ENCODE measurements around the gene ABHD17C.

Gene ABHD17C

DNA sequence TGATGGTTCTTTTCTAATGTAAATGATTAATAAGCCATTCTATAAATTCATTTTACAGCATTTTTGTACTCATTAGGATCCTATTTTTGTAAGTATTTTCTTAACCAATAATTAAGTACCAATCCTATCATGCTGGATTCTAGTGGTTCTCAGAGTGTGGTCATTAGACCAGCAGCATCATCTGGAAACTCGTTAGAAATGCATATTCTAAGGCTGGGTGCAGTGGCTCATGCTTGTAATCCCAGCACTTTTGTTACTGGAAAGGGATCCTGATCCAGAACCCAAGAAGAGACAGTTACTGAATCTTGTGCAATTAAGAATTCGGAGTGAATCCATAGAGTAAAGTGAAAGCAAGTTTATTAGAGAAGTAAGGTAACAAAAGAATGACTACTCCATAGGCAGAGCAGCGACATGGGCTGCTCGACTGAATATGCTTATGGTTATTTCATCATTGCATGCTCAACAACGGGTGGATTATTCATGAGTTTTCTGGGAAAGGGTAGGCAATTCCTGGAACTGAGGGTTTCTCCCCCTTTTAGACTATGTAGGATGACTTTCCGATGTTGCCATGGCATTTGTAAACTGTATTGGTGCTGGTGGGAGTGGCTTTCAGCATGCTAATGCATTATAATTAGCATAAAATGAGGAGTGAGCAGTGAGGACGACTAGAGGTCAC lies 74.2 kb downstream of the ABHD17C start:
- no peak for DNase-seq

GRCh38 chr15:80769829-80770705 lies 75.0 kb downstream of the ABHD17C start:
- DNase-seq = no peak

- DNase-seq = no peak
Measured at GRCh38 chr15:80773122-80773551, 78.0 kb downstream of the ABHD17C start.

- DNase-seq = no peak
Measured at GRCh38 chr15:80773792-80774352, 78.8 kb downstream of the ABHD17C start.

GRCh38 chr15:80774486-80774885 lies 79.4 kb downstream of the ABHD17C start:
- DNase-seq = no peak

- DNase-seq = no peak
Measured at GRCh38 chr15:80775338-80775737, 80.2 kb downstream of the ABHD17C start.

- DNase-seq = peak; percentile 25
Measured at GRCh38 chr15:80776420-80777045, 81.4 kb downstream of the ABHD17C start.

DNA sequence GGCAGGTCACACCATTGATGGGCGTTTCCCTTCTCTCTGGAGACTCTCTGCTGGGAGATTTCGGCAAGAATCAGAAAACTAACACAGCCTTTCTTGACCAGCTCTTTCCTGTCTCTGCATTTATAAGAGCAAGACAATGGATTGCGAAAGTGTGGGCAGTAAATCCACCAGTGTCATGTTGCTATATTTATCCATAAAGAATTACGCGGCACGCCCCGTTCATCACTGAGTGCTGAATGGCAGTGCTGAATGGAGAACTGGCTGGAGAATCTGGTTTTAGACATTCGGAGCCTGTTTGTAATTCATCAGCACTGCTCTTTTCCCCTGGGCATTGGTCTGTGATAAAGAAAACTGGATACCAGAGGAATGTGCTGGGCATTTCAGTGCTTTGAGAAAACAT lies 82.0 kb downstream of the ABHD17C start:
- no peak for DNase-seq

DNA sequence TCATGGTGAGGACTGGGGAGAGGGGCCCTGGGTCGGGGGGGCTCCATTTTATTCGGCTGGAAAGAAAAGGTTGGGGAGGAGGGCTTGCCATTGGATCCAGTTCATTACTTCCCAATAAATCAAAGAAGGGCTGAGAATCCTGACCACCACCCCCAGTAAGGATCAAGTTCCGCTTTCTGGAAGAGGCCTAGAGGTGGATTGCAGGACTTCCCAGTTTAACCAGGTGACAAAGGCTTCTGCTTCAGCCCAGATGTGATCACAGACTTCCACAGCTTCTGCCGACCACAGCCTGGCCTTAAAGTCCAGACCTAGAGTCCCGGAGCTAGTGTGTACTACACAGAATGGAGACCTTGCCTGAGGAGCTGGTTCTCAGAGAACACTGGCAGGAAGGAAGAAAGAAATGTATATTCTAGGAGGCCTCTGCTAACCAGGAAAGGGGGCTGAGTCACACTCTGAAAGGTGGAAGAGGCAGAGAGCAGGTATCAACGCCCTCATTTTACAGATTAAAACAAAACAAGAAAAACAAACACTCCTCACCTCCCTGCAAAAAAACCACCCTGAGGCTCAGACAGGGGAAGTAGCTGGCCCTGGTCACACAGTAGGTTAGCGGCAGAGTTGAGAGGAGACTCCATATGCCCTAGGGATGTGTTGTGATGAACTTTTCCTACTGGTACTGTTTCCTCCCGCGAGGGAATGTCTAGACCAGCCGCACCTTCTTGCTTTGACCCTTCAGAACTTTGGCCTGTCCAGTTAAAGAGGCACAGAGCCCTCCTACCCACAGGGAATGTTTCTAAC lies 82.9 kb downstream of the ABHD17C start:
- no peak for DNase-seq

DNA sequence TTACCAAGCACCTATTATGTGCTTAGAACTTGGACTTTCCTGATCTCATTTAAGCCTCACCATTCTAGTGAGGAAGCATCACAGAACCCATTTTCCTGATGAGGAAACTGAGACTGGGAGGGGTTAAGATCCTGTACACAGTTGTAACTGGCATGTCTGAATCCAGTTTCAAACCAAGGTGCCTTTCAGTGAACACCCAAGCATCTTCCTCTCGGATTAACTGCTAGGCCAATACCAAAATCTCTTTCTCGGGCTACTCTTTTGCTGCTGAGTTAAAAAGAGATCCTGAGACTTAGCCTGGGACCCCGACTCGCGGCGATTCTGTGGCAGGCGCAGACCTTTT lies 83.5 kb downstream of the ABHD17C start:
- no peak for DNase-seq

- DNase-seq = peak; percentile 61
Measured at GRCh38 chr15:80778964-80779657, 84.0 kb downstream of the ABHD17C start, which contains the start of gene CEMIP. TSS of gene CEMIP (plus strand) at chr15:80779370. CDS start at chr15:80873880, 94,510 bp downstream.

GRCh38 chr15:80779658-80780415 lies 84.7 kb downstream of the ABHD17C start:
- no peak for DNase-seq

GRCh38 chr15:80780416-80781221 lies 85.5 kb downstream of the ABHD17C start:
- DNase-seq = no peak

DNA sequence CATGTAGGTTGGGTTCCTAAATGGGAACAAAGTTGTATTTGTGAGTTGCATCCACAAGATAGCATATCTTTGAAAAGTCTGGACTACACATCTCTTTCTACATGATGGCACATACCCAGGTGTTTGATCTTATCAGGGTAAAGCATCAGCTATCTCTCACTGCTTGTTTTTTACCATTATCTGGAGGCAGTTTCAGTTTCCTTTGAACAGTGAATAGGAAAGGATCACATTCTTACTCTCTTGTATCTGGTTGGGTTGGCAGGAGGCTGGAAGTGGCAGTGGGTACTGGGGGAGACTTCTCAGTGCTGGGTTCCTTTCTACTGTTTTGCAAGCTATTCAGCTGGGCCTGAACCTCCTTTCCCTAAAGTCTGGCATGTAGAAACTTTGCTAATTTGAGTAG lies 88.2 kb downstream of the ABHD17C start:
- no peak for DNase-seq

- no peak for DNase-seq
Measured at GRCh38 chr15:80785335-80785734, 90.2 kb downstream of the ABHD17C start.

- no peak for DNase-seq
Measured at GRCh38 chr15:80785811-80786354, 90.8 kb downstream of the ABHD17C start.

DNA sequence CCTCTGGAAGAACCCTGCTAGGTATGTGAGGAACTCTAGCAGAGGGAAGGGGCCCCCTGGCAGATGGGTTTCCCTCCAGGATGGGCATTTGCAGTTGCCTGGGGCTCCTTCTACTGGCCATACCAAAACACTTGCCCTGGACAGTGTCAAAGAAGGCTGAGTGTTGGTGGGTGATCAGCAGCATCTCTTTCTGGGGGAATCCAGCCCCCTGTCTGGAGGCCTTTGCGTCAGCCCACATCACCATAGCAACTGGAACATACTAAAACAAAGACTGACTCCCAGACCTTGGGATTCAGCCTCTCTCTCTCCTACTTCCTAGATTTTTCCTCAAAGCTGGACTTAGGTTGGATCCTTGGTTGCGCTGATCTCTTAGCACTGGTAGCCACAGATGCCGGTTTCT lies 92.2 kb downstream of the ABHD17C start:
- no peak for DNase-seq

- DNase-seq = no peak
Measured at GRCh38 chr15:80788536-80788935, 93.4 kb downstream of the ABHD17C start.

GRCh38 chr15:80789296-80789695 lies 94.2 kb downstream of the ABHD17C start:
- no peak for DNase-seq

- no peak for DNase-seq
Measured at GRCh38 chr15:80789796-80790195, 94.7 kb downstream of the ABHD17C start.

Data from NCI-H2029 (cell line).